NCI-H187 treated with DMSO at 0.1 percent for 48 hours (cell line): ENCODE measurements around the gene ATP13A3.
A peak's percentile ranks its signal among the peaks of the same experiment; 100 is the strongest.
"Not testable (repeated sequence)": the region's sequence is repeated elsewhere in the genome, so short reads cannot be mapped to it uniquely, and the experiment has no call there.

ENCODE experiments used
- DNase-seq: peaks from one replicate; lab custom pipeline; 2025; lab: John Stamatoyannopoulos, UW

The ATP13A3 gene

DNA sequence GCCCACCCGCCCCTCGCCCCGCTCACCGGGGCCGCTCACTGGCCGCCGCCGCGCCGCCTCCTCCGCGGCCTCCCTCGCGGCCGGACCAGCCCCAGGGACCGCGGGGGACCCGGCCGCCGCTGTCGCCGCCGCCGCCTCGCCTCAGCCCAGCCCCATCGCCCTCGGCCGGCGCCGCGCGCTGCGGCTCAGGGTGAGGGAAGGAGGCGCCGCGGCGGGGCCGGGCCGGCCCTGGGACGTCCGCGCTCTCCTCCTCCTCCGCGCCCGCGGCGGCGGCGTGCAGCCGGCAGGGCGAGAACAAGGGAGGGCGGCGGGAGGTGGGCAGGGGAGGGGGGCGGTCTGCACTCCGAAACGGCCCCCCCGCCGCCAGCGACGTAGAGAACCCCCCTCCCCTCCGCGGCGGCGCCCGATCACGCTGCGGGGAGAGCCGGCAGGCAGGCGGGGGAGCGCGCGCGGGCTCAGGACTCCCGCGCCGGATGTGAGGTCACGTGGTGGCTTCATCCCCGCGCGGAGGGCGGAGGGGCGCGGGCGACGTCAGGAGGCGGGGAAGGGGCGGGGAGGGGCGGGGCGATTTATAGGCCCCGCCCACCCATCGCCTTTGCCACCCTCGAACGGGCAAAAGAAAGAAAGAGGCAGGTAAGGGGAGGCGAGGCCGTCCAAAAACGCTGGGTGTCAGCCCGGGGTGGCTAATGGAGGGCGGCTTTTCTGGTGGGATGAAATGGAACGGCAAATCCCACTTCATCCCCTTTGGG is at the start of gene ATP13A3:
ATP13A3 (minus strand) TSS at position 463 of the 749 bp plus-strand sequence. CDS start 24,812 bp downstream, outside the sequence.
- DNase-seq, result peak; percentile 41

DNA sequence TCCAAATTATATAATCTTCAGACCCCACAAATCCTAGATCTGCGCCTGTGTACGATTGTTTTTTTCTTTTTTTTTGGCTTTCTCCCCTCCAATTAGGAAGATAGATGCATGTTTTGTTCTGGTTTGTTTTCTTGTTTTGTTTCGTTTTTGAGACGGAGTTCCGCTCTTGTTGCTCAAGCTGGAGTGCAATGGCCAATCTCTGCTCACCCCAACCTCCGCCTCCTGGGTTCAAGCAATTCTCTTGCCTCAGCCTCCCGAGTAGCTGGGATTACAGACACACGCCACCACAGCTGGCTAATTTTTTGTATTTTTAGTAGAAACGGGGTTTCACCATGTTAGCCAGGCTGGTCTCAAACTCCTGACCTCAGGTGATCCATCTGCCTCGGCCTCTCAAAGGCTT is 48.4 kb upstream of the ATP13A3 start:
- DNase-seq, result not testable (repeated sequence)

GRCh38 chr3:194534243-194534642 is 47.4 kb upstream of the ATP13A3 start:
- DNase-seq, result no peak

GRCh38 chr3:194532591-194532990 is 45.8 kb upstream of the ATP13A3 start:
- DNase-seq, result no peak

DNA sequence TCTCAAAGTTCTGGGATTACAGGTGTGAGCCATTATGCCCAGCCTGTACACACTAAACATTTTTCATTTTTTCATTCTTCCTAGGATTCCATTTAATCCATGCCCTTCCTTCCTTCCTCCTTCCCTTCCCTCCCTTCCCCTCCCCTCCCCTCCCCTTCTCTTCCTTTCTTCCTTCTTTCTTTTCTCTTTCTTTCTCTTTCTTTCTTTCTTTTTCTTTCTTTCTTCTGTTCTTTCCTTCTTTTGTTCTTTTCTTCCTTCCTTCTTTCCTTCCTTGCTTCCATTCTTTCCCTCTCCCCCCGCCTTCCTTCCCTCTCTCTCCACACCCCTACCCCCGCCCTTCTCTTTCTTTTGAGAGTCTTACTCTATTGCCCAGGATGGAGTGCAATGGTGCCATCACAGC is 40.9 kb upstream of the ATP13A3 start:
- DNase-seq, result no peak

- DNase-seq, result no peak
Observed at GRCh38 chr3:194526164-194526563, 39.4 kb upstream of the ATP13A3 start.

GRCh38 chr3:194522579-194523046 is 35.8 kb upstream of the ATP13A3 start:
- DNase-seq, result no peak

- no peak for DNase-seq
Observed at GRCh38 chr3:194521510-194522260, 34.9 kb upstream of the ATP13A3 start.

GRCh38 chr3:194520682-194521162 is 33.9 kb upstream of the ATP13A3 start:
- DNase-seq, result not testable (repeated sequence)

DNA sequence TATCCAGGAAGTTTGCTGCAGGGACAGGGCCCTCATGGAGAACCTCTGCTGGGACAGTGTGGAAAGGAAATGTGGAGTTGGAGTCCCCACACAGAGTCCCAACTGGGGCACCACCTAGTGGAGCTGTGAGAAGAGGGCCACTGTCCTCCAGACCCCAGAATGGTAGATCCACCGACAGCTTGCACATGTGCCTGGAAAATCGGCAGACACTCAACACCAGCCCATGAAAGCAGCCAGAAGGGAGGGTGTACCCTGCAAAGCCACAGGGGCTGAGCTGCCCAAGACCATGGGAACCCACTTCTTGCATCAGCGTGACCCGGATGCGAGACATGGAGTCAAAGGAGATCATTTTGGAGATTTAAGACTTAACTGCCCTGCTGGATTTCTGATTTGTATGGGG is 33.4 kb upstream of the ATP13A3 start:
- DNase-seq, result not testable (repeated sequence)

DNA sequence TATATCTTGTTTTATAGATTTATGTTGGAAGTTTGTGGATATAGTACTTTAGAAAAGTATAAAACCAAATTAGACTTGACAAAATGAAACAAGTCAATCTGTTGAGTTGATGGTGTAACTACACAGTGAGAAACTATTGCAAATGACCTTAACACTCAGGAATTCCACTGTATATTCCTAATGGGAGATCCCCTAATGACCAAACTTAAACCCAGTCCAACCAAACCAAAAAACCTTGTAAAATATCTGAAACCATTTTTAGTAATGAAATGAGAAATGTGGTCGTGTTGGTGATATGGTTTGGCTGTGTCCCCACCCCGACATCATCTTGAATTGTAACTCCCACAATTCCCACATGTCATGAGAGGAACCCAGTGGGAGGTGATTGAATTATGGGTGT is 31.9 kb upstream of the ATP13A3 start:
- no peak for DNase-seq

DNA sequence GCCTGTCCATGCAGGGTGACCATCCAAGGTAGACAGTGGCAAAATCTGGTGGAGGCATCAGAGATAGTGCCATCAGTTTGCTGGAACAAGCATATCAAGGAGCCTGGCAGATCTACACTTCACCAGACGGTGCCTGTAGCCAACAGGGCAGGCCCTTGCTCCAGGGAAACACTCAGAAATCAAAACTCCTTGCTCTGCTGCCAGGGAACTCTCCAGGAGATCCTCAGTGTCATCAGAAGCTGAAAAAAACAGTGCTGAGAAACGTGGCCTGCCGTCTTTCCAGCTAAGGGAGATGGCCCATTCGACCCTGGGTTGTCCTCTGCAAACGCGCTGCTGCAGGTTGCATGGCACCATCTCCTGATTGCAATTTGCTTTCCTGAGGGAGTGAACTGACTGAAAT is 30.5 kb upstream of the ATP13A3 start:
- DNase-seq, result no peak

- no peak for DNase-seq
Observed at GRCh38 chr3:194514626-194515025, 27.8 kb upstream of the ATP13A3 start.

- DNase-seq, result peak; percentile 8
Observed at GRCh38 chr3:194512895-194513601, 26.2 kb upstream of the ATP13A3 start.

- no peak for DNase-seq
Observed at GRCh38 chr3:194508491-194509453, 22.0 kb upstream of the ATP13A3 start.

DNA sequence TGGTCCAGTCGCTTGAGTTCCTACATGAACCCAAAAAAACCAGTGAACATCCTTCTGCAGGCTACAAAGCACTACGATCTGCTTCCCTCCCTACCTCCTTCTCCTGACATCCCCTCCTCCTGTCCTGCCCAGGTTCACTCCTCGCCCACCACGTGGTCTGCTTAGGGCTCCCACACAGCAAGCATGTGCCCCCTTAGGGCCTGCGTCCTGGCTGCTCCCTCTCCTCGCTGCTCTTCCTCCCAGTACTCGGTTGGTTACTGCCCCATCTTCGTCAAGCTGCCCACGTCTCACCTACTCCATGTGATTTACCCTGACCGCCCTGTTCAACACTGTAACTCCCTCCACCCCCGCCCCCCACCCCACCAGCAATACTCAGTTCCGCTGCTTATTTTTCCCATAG is 20.8 kb upstream of the ATP13A3 start:
- no peak for DNase-seq

DNA sequence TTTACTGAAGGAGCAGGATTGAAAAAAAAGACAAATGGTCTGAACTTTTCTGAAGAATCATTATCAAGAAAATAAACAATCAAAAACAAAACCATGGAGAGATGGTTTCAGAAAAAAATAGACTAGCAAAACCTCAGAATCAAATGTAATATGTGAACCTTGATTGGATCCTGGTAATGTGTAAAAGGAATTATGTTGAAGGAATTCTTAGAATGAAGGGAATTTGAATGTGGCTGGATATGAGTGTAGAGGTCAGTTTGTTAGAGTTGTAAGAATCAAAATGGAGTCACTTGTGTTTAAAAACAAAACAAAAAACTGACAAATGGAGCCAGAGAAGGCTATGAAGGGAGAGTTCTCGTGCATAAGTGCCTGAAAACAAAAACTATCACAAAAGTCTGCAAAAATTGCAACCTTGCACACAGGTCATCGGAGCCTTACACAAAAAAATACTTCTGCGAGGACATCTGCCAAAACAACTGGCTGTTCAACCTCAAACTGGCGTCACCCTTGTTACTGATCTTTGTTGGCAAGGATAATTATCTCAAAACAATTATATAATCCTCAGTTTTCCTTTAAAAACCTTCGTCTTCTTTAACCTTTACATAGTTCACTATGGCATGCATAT is 19.1 kb upstream of the ATP13A3 start:
- no peak for DNase-seq

DNA sequence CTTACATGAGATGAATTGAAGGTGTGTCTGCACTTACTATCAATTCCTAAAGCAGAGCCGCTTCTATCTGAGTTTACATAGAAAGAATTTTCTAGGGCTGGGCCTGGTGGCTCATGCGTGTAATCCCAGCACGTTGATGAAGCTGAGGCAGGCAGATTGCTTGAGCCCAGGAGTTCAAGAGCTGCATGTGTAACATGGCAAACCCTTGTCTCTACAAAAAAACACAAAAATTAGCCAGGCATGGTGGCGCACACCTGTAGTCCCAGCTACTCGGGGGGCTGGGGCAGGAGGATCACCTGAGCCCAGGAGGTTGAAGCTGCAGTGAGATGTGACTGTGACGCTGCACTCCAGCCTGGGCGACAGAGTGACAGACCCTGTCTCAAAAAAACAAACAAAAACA is 18.1 kb upstream of the ATP13A3 start:
- DNase-seq, result no peak

GRCh38 chr3:194504146-194504545 is 17.3 kb upstream of the ATP13A3 start:
- DNase-seq, result no peak

- no peak for DNase-seq
Observed at GRCh38 chr3:194503081-194503531, 16.3 kb upstream of the ATP13A3 start.

- no peak for DNase-seq
Observed at GRCh38 chr3:194500198-194500597, 13.4 kb upstream of the ATP13A3 start.
